NCI-H526 treated with DMSO at 0.1 percent for 48 hours (cell line): ENCODE results near the gene TMEM50A.
"Not testable (repeated sequence)": the region's sequence is repeated elsewhere in the genome, so short reads cannot be mapped to it uniquely, and the experiment has no call there.

Experiments used
- DNase-seq: peaks from one replicate; lab custom pipeline; 2025; lab: John Stamatoyannopoulos, UW

Gene TMEM50A

DNA sequence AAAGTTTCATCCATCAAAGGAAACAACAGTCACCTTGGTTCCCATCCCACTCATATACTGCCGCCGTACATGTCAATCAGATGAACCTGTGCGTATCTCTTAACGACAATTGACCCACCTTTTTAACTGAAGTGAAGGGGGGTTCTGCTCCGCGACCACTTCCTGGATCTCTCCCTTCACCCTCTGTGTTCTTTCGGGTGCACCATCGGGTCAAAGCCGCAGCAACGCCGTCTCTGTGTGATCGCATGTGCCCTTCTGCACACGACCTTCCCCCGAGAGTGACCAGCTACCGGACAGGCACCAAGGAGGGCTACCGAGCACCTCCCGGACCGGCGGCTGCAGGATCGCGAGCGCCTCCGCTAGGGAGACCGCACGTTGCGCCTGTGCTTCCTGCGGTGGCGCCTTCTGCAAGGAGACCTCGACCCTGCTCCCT, 1.2 kb upstream of the TMEM50A start:
- not testable (repeated sequence) for DNase-seq

DNA sequence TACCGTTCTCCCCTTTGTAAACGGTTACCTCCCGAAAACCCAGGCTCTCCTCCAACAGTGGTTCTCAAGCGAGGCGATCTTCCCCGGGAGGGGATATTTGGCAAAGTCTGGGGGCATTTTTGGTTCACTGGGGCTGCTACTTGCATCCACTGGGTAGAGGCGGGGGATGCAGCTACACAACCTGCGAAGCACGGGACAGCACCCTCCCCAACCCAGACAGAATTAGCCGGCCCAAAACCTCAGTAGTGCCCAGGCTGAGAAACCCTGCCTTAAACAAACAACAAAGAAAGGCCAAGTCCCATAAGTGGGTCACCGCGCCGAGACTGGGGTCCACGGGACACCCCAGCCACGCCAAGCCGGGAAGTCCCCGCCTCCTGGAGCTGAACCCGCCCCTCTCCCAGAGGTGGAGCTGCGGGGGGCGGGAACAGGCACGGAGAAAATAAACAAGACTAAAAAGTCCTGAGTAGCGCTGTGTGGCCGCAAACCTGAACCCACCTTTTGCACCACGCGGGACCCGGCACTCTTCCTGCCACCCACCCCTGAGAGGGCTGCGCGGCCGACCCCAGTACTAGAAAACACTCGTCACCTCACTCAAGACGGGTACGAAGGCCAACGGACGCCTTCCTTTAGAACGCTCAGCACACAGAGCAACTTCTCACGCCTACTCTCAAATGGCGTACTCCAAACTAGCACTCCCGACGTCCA, 499 bp upstream of the TMEM50A start:
- DNase-seq, result not testable (repeated sequence)

DNA sequence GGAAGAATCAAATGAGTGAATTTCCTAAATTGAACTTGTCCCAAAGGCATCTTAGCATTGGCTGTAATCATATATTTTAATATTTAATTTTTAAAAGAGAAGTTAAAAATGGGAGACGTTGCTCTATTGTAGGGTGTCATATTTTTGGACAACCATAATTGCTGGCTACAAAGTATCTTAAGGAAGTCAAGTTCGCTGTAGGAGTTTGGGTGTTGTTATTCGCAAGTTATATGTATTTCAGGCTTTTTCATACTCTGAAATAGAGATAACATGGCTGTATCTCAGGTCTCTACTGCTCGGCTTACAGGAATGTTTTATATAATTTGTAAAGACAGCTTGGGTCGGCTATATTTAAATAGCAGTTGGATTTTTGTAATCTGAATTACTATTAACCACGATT, 852 bp downstream of the TMEM50A start:
- no peak for DNase-seq

GRCh38 chr1:25341746-25342145, 3.6 kb downstream of the TMEM50A start:
- DNase-seq, result no peak

DNA sequence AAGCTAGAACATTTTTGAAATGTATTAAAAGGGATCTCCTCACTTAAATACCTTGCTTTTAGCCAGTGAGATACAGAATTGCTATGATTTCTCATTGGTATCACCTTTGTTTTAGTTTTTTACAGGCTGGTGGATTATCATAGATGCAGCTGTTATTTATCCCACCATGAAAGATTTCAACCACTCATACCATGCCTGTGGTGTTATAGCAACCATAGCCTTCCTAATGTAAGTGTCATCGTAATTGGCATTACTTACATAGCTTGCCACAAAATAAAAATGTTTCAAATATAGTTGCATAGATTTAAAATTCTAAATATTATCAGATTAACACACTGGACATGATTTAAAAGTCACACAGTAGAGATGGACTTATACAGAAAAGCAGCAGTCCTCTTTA, 4.7 kb downstream of the TMEM50A start:
- DNase-seq, result no peak

GRCh38 chr1:25343872-25344271, 5.7 kb downstream of the TMEM50A start:
- DNase-seq, result no peak

DNA sequence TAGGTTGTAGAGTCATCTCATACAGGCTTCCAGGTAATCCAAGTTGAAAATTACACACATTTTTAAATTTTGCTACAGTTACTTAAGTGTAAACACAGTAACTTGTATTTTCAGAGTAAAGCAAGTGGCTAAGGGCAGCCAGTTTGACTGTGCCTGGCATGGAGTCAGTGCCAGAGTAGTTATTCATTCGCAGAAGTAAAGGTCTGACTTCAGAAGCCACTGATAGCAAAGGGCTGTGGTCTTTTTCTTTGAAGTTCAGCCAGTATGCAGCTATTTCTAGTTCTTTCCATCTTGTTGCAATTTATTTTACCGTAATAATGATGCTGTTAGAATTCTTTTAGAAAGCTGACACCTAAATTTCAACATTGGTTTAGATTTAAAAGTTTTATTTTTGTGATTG, 9.4 kb downstream of the TMEM50A start:
- DNase-seq, result no peak

GRCh38 chr1:25349606-25350005, 11.5 kb downstream of the TMEM50A start:
- no peak for DNase-seq

GRCh38 chr1:25355841-25356395, 17.8 kb downstream of the TMEM50A start:
- no peak for DNase-seq

DNA sequence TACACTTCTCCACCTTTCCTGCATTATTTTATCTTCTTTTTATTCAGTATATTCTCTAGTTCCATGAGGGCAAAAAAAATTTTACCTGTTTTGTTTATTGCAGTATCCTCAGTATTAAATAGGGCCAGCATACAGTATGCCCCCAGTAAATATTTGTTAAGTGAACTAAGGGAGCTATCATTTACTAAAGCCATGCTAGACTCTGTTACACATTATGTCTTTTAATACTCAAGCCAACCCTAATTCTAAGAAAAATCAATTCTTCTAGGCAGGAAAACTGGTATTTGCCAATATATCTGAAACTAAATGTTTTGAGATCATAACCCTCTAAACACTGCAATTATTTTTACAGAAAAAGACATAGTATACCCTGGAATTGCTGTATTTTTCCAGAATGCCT, 18.3 kb downstream of the TMEM50A start:
- DNase-seq, result no peak

DNA sequence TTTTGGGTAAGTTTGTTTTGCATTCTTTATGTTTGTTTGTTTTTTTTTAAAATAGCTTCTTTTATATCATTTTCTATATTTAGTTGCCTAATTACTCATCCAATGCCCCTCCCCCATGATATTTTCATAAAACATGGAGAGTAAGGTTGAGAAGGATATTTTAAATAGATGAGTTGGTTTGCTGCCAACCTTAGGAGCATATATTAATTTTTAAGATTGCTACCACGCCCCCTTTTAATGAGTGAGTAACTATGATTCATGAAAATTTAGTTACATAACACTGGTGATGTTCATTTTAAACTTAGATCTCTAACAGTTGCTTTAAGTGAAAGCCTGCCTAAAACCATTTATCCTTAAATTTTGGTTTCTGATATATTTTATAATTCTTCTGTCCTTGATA, 18.7 kb downstream of the TMEM50A start:
- DNase-seq, result no peak

GRCh38 chr1:25360596-25361581, 22.8 kb downstream of the TMEM50A start:
- no peak for DNase-seq

DNA sequence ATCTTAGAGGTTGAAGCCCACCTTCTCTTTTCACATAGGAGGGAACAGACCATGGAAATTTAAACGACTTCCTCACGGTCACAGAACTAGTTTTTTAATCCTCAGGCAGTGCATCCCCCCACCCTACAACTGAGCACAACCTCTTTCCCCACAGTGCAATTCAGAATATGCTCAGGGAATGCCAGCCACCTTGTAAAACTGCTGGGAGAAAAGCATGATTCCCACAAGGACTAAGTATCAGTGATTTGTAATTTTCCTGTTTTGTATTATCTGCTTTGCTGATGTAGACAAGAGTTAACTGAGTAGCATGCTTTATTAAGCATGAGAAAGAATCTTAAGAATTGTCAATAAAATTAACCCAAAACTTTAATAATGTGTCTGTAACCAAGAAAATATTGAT, 23.8 kb downstream of the TMEM50A start:
- no peak for DNase-seq

GRCh38 chr1:25362634-25363559, 24.8 kb downstream of the TMEM50A start:
- DNase-seq, result not testable (repeated sequence)

DNA sequence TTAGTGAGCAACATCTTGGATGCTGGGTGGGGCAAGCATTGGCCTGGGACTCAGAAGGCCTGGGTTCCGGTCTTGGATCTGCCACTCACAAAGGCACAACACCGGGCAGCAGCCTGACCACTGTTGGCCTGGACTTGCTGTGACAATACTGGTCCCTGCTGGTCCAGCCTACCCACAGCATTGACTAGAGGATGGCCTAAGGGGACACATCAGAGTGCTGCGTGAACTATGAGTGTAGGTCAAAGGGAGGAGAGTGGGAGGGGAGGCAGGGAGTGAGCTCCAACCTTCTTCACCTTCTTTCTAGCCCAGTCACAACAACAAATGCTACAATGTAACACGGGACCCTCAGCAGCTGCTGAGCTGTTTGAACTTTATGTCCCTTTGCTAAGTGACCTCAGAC, 31.1 kb downstream of the TMEM50A start:
- no peak for DNase-seq

- not testable (repeated sequence) for DNase-seq
Observed at GRCh38 chr1:25369691-25370271, 31.6 kb downstream of the TMEM50A start.

DNA sequence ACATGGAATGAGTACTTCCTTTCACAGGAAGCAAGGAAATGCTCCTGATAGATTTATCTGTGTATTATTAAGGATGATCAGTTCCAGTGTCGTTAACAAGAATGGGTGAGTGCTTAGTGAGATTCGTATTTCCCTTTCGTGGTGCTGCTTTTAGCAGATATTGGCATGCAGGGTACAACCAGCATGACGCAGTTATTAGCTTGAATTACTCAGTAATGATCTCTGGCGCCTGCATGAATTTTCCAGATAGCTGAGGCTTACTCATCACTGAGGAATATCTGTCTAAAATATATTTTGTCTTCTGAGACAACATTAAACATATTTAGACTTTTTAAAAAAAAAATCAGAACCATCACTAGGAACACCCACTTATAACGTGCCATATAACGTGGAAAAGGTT, 33.6 kb downstream of the TMEM50A start:
- not testable (repeated sequence) for DNase-seq

GRCh38 chr1:25378367-25378766, 40.2 kb downstream of the TMEM50A start:
- DNase-seq, result not testable (repeated sequence)

DNA sequence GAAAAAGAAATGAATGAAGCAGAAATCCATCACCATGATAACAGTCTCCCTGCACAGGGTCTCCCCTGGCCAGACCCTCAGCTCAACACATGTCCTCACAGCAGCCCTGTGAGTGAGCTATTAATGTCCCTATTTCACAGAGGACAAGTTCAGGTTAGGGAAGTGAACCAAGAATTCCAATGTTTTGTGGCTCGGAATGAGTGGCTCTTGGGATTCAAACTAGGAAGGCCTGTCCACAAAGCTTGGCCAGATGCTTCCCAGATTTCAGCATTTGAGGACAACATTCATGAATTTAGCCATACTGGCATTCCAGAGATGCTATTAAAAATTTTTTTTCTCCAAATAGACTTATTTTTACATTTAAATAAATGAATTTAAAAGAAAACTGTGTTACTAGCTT, 44.4 kb downstream of the TMEM50A start:
- not testable (repeated sequence) for DNase-seq

- not testable (repeated sequence) for DNase-seq
Observed at GRCh38 chr1:25383090-25383489, 45.0 kb downstream of the TMEM50A start.

DNA sequence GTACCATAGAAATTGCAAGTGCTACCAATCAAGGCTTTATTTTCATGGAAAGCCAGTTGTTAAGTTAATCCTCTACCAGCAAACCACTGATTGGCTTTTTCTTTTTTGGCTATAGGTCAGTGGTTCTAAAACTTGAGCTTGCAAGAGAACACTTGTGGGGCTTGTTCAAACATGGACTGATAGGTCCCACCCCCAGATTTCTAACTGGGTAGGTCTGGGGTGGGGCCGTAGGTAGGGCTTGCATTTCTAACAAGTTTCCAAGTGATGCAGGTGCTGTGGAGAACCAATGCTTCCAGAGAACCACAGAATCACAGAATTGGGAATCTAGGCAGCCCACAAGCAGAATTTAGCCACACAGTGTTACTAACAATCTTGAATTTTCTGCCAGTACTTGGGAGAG, 45.7 kb downstream of the TMEM50A start:
- not testable (repeated sequence) for DNase-seq
